Measurements from ENCODE around the gene ATP5MC2.
"Not testable (repeated sequence)": the region's sequence is repeated elsewhere in the genome, so short reads cannot be mapped to it uniquely, and the experiment has no call there.

Gene ATP5MC2

DNA sequence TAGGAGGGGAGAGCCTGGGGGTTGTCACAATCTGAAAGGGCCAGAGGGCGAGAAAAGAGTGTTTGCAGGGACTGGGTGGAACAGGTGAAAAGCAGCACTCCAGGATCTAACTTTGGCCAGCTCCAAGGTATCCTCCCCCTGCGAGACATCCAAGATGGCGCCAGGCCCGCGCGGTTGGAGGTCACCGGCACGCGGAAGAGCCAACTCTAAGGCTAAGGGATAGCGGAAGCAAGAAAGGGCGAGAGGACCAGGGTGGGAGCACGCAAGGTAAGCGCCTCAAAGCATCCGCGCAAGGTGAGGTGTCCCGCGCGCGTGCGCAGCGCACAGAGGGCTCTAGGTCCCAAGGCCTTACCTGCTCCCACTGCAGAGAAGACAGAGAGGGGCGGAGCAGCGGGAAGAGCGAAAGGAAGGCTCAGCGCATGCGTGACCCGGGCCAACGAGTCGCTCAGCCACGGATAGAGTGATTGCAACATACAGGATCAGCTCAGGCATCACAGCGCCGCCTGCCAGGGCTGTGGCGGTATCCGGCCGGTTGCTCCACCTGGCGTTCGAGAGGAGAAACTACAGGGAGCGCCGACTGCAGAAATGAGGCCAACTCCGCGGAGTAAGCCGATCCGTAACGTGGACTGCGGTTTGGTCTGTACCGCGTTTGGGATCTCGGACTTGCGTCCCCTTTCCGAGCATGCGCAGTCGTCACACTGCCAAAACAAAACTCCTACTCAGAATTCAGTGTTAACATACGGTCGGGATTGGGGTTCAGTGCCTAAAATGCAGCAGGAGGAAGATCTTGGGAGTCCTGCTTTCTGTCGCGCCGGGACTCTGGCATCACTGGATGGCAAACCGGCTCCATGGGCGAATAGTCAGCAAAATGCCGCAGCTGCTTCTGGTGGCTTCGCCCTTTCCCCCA is at the start of gene ATP5MC2:
Gene ATP5MC2, minus strand, starts transcription at position 383 of the 907 bp plus-strand sequence. CDS start 3,469 bp downstream, outside the sequence.
- peak; percentile 98 for DNase-seq (ENCODE audit: low spot score)

DNA sequence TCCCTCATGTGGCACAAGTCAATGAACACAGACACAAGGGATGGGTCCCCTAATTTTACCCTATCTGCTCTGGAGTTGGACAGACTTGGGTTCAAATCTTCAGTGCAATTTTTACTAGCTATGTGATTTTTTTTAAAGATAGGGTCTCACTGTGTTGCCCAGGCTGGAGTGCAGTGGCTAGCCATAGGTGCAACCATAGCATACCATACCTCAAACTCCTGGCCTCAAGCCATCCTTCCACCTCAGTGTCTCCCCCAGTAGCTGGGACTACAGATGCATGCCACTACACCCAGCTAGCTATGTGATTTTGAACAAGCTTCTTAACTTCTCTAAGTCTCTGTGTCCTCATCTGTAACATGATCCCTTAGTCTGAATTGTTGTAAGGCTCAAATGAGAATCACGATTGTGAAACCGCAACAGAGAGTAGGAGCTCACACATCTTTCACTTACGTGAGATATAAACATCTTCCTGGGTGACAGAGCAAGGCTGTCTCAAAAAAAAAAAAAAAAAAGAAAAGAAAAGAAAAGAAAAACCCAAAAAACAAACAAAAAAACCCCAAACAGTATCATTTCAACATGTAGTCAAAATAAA is 46.7 kb upstream of the ATP5MC2 start:
- no peak for DNase-seq (ENCODE audit: low spot score)

DNA sequence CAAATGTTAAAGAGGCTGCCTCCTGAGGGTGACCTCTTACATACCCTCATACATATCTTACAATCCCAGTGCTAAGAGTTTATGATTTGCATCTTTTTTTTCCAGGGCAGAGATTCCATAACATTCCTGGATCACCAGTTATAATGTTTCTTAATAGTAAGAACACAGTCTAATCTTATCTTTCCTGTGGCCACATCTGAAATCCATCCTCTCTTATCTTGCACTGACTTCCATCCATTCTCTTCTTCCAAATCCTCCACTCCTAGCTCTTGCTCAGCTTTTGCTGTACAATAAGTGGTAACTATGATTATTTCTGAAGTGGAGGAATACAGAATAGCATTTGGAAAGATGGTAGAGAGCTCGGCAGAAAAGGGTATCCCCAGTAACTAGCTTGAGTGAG is 45.1 kb upstream of the ATP5MC2 start:
- no peak for DNase-seq (ENCODE audit: low spot score)

DNA sequence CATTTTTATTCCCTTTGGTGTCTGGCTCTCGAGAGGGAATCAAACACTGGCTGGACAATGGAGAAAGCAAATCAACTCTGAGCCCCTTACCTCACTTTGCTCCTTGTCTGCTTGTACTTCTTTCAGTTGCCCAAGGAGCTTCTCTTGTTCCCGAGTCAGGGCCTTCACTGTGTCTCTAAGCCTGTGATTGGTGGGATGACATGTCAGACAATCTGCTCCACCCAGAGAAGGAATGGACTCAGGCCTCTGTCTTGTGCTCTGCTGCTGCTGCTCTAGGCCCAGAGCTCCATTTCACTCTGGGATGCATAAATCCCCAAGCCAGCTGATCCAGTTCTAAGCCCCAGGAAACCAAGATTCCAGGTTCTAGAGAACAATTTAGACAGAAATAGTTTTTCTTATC is 43.8 kb upstream of the ATP5MC2 start:
- no peak for DNase-seq (ENCODE audit: low spot score)

DNA sequence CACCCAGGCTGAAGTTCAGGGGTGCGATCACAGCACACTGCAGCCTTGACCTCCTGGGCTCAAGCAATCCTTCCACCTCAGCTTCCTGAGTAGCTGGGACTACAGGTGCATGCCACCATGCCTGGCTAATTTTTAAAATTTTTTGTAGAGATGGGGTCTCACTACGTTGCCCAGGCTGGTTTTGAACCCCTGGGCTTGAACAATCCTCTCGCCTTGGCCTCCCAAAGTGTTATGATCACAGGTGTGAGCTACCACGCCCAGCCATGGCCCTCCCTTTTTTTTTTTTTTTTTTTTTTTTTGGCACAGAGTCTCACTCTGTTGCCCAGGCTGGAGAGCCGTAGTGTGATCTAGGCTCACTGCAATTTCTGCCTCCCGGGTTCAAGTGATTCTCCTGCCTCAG is 42.7 kb upstream of the ATP5MC2 start:
- not testable (repeated sequence) for DNase-seq (ENCODE audit: low spot score)

DNA sequence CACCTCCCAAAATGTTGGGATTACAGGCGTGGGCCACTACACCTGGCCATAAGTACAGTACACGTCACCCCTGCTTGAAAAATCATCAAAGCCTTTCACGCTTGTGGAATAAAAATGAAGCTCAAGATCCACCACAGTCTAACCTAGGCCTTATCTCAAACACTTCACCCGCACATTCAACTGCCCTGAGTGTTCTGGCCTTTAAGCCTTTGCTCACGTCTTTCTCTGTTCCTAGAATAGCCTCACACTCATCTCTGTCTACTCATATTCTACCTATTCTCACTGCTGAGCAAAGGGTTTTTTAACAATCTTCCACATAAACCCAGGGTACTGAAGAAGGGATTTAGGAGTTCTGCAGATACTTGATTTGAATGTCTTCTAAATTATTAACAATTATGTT is 41.4 kb upstream of the ATP5MC2 start:
- DNase-seq (ENCODE audit: low spot score) = no peak

DNA sequence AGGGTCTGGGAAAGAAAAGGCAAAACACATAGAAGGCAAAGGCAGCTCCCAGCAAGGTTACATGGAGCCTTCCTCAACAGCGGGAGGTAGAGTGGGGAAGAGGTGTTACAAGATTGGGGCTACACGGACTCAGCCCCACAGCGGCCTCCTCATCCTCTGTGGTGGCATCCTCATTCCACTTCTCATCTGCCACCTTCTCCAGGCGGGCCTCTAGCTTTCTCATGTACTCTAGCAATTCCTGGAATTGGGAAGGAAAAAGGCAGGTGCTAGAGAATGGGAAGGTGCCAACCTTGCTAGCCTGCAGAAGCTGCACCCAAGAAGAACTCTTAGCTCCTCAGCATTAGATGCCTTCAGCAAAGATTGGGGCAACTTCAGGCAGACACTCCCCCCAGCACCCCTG is 38.1 kb upstream of the ATP5MC2 start:
- no peak for DNase-seq (ENCODE audit: low spot score)

DNA sequence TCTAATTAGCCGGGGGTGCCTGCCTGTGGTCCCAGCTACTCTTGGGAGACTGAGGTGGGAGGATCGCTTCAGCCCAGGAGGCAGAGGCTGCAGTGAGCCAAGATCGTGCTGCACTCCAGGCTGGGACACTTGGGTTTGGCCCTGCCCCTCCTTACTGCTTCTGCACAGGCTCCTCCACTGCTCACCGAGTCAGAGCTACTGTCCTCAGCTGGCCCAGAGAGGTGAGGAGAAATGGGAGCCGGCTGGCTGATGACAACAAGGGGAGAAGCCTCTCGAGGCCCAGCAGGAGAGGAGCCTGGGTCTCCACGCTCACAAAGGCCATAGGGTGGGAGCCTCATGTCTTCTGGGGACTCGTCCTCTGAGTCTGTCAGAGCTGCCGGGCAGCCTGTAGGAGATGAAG is 37.6 kb upstream of the ATP5MC2 start:
- DNase-seq (ENCODE audit: low spot score) = no peak

DNA sequence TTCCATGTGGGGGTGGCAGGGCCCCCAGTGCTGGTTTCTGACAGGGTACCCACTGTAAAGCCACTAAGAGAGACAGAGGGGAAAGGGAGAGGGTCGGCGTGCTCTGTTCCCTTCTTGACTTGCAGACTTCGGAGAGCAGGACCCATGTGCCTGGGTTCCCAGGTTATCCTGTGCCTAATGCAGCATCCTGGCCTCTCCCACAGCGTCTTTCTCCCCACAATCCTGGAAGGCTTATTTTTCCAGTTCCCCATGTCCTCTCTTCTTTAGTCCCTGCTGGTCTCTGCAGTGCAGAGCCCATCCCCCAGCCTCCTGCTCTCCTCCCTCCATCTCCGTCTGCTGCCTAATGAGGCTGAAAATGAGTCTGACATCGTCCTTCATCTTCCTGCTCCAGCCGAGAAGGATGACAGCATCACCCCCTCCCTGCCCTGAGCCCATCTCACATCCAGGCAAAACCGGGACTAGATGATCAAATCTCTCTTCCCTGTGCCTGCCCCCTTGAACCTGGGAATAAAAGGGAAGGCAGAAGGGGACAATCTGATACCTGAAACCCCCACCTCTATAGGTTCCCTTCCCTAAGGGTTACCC is 36.3 kb upstream of the ATP5MC2 start:
- DNase-seq (ENCODE audit: low spot score) = no peak

DNA sequence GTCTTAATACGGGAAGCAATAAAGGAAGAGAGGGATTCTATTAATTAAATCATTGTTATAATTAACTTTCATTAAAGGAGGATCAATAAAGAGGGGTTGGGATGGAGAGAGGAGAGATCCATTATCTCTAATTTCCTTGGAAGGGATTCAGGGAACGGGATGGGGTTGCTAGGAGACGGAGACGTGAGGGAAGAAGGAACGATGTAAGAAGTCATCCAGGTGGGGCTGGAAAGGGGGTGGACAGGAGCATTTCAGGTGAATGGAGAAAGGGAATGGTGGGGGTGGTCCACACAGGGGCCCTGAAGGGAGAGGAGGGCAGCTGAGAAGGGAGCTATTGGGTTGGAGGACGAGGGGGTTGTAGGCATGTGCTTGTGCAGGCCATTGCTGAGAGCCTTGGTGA is 34.2 kb upstream of the ATP5MC2 start:
- no peak for DNase-seq (ENCODE audit: low spot score)

DNA sequence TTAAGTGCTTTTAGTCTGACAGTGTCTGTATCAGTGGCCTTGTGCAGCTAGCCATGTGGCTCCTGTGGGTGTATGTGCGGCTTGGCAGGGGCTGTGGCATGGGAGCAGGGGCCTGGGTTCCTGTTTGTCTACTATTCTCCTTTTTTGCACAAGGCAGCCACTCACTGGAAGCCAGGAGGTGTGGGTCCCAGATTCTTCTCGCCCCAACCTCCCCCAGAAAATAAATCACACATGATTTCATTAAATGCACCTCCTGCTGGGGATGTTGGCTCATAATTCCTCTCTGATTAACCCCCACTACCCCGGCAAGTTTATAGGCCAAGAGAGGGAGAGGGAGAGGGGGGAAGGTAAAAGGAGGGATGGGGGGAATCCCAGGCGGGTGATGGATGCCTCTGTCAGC is 33.8 kb upstream of the ATP5MC2 start:
- no peak for DNase-seq (ENCODE audit: low spot score)

DNA sequence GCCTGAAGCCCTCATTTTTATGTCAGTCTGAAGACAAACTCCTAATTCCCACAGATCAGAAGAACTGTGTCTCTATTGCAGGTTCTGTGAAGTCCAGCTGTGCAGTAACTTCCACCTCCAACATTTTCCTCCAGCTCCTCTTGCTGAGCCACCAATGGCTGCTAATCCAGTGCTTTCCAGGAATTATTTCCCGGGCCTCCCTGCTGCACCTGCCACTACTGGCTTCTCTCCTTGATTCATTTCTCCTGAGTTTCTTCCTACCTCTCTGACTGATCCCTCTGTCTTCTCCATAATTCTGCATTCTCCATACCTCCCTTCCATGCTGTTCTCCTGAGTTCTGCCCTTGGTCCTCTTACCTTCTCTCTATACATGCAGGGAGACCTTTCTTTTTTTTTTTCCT is 30.2 kb upstream of the ATP5MC2 start:
- no peak for DNase-seq (ENCODE audit: low spot score)

DNA sequence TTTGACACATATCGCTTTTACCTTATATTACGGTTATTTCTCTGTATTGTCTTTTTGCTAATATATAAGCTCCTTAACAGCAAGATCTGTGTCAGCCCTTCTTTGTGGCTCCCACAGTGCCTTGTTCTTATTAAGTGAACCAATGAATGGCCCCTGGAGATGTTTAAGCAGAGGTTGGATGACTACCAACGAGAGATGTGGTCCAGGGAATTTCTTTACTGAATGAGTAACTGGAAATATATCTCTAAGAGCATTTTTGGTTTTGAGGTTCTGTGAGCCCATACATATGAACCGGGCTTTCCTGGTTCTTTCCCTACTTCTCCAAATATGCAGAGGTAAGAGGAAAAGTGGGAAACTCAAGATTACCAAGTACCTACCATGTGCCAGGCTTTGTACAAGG is 27.9 kb upstream of the ATP5MC2 start:
- no peak for DNase-seq (ENCODE audit: low spot score)

DNA sequence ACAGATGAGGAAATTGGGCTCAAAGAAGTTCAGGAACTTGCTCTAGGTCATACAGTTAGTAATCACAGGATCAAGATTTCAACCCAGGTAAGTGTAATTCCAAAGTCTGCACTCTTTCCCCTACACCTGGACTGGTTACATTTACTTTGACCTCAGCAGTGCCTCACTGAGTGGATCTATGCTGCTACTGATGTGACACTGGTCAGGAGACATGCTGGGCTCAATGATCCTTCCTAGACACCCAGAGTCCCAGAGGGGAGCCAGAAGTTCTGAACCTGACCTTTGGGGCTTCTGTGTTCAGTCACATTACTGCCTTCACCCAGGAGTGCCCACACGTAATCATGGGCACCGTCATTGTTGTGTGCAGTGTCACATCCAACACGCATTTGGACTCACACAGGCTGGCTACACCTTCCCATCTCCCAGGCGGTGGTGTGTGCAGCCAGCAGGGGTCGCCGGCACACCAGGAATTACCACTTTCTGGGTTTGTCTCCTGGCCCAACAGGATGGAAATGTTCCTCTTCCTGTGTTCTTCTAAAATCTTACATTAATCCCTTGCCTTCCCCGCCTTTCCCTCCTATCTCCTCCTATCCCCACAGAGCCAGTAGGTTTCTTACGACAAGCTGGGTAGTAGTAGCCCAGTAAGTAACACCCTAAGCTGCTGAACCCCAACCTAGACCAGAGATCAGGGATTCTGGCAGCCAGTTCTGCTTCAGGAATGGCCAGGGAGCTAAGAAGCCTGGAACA is 25.8 kb upstream of the ATP5MC2 start:
- peak; percentile 59 for DNase-seq (ENCODE audit: low spot score)

DNA sequence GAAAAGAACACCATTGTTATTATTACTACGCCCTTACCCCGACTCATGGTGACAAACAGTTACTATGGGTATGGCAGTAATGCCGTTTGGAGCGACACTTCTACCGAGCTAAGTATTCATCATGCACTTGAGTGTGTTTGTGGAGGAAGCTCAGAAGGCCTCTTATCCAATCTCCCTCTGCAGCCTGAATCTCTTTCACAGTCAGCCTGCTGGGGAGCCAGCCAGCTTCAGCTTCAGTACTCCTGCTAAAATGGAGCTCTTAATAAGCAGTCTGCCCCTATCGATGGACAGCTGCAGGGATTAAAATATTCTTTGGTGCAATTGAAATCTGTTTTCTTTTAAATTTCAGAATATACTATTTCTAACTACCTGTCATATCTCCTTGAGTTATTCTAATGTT is 24.7 kb upstream of the ATP5MC2 start:
- DNase-seq (ENCODE audit: low spot score) = no peak

DNA sequence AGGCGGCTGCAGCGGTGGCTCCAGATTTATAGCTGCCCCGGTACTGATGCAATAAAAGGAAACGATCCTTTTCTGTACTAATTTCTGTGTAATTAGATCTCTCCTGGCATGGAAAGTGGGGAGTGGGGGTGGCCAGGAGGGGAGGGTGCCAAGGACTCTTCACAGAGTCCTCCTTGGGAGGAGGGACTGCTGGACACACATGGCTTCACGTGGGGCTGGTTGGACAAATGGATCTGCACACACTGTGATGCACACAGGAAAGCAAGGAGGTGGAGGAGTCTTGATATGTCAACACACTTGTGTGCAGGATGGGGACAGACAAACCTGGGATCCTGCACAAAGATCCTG is 23.8 kb upstream of the ATP5MC2 start:
- no peak for DNase-seq (ENCODE audit: low spot score)

DNA sequence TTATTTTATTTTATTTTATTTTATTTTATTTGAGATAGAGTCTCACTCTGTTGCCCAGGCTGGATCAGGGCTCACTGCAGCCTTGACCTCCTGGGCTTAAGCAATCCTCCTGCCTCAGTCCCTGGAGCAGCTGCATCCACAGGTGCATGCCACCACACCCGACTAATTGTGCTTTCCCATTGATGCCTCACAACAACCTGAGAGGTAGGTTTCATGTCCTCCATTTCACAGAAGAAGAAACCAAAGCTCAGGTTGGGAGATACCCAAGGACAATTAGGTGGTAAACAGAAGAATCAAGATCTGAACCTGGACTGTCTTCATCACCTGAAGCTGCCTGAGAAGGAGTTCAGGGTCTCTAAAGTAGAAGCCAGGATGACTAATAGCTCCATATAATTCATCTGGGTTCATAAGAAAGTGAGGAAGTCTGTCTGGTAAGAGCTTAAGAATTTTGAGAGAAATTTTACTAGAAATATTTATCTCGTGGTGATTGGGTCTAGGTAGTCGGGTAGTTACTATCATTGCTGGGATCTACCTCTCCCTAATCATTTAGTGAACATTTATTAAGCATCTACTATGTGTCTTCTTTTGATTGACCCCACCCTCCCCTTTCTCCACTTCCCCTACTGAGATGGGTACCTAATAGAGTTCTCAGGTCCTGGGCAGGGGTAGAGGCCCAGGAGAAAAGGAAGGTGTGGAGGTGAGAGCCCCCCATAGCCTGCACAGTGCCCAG is 23.2 kb upstream of the ATP5MC2 start:
- DNase-seq (ENCODE audit: low spot score) = no peak

DNA sequence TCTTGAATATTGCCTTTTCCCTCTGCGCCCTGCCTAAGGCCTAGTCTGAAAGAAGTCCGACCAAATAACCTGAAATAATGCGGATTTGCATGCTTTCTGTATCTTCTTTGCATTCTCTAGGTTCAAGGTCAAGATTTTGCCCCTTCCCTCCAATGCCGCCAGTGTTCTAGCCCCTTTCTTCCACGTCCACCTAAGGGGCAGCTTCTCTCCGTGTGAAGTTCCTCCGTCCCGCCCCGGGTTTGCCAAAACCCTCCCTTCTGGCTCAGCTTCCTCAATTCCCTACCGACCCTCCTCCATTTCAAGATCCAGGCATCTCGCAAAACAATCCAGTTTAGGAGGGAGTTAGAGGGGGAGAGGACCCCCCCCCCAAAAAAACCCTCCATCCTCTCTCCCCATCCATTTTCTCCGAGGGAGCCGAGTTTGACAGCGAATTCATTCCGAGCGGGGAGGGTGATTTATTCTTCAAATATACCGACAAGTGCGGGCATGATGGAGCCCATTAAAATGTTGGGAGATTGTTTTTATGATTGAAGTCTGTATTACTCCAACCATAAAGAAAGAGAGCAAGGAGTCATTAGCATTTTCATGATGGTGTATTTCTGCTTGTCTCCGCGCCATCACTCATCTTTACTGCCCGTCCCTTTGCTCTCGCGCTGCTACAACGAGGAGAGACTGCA is 20.9 kb upstream of the ATP5MC2 start:
- no peak for DNase-seq (ENCODE audit: low spot score)

DNA sequence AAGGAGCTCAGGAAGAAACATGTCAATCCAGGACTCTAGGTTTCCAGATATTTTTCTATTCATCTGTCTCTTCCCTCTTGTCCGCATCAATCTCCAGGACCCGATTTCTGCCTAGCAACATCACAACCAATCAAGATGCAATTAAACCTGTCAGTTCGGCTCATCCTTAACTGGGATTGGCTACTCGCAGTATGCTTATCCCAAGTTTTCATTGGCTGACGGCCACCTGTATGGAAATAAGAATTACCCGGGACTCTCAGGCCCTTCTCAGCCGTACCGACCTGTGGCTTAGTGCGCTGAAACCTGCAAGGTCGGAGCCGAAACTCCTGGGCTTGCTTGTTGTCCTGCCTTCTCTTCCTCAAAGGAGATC is 20.4 kb upstream of the ATP5MC2 start:
- DNase-seq (ENCODE audit: low spot score) = no peak

DNA sequence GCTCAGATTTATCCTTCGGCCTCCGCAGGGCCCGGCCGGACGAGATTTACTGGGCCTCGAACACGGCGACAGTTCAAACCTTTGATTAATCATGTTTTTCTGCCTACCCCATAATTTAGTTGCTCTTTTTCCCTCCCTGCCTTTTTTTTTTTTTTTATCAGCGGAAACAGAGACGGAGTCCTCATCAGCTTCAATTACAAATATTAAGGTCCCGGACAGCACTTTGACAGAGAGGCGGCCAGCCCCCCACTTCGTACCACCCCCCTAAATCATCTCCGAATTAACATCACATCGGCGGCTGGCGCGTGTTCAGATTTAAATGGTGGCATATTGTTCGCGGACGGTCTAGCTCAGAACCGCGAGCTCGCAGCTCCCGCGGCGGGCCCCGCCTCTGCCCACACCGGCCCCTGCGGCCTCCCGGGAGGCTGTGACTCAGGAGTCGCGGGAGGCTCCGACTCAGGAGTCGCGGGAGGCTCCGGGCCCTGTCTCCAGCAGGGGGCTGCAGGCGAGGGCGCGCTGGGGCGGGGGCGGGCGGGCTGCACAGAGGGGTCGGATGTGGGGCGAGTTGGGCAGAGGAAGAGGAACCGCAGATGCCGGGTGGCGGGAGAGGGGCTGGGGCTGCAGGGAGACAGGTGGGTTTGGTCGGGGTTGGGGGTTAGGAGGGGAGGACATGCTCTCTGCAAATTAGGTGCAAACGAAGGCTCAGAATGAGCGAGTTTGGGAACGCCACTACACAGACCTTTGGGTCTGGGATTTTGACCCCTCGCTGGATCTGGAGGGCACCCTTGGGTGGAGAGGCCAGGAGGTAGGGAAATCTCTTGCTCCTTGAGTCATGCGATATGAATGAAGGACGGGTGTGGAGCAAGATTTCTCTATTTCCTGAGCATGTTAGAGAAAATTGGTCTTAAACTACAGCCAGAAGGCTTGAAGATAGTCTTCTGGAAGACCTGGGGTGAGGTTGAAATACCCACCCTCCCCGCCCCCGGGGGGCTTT is 19.6 kb upstream of the ATP5MC2 start:
- DNase-seq (ENCODE audit: low spot score) = no peak

Data from hematopoietic multipotent progenitor cell treated with erythropoietin and hydrocortisone succinate and interleukin-3 and kit ligand, for 15 days (in vitro differentiated cells).